ENCODE results near the gene SIGLEC1. TPM values are rescaled to one million over a fixed set of nuclear protein-coding genes. Genes with fewer than 3 reads are reported as not detected.

Gene SIGLEC1
- total RNA-seq, 1 donor from 2014 or later, result not detected

DNA sequence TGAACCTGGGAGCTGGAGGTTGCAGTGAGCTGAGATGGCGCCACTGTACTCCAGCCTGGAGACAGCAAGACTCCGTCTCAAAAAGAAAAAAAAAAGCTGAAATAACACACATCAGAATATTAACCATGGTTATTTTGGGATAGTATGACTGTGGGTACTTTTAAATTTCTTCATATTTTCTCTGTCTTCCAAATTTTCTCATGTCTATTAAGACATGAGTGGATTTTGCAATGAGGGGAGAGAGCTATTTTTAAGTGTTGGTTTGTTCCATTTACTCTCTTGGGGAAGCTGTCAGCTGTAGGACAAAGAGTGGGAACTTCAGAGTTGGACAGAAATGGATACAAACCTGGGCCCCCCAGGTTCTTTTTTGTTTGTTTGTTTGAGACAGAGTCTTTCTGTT, 44.9 kb upstream of the SIGLEC1 start:
- no peak for DNase-seq (ENCODE audit: low spot score, unreplicated experiment)
- peaks cover 5% of the 10 kb centered on the region for H3K27me3 Mint-ChIP-seq
- H3K4me1 Mint-ChIP-seq (ENCODE audit: low read depth), result peaks cover 1% of the 10 kb centered on the region
- no peak overlapping the region for H3K27ac Mint-ChIP-seq
- peaks cover 3% of the 10 kb centered on the region for H3K36me3 Mint-ChIP-seq (ENCODE audit: insufficient read depth)
- TF ChIP-seq, protein P1, sequence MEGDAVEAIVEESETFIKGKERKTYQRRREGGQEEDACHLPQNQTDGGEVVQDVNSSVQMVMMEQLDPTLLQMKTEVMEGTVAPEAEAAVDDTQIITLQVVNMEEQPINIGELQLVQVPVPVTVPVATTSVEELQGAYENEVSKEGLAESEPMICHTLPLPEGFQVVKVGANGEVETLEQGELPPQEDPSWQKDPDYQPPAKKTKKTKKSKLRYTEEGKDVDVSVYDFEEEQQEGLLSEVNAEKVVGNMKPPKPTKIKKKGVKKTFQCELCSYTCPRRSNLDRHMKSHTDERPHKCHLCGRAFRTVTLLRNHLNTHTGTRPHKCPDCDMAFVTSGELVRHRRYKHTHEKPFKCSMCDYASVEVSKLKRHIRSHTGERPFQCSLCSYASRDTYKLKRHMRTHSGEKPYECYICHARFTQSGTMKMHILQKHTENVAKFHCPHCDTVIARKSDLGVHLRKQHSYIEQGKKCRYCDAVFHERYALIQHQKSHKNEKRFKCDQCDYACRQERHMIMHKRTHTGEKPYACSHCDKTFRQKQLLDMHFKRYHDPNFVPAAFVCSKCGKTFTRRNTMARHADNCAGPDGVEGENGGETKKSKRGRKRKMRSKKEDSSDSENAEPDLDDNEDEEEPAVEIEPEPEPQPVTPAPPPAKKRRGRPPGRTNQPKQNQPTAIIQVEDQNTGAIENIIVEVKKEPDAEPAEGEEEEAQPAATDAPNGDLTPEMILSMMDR (IDR thresholded peaks at IDR 0.05; ENCODE audit: unreplicated experiment), result no peak
- no peak overlapping the region for H3K4me3 Mint-ChIP-seq (ENCODE audit: low read depth)
- H3K9me3 Mint-ChIP-seq (ENCODE audit: low read depth), result no peaks in the 10 kb centered on the region

DNA sequence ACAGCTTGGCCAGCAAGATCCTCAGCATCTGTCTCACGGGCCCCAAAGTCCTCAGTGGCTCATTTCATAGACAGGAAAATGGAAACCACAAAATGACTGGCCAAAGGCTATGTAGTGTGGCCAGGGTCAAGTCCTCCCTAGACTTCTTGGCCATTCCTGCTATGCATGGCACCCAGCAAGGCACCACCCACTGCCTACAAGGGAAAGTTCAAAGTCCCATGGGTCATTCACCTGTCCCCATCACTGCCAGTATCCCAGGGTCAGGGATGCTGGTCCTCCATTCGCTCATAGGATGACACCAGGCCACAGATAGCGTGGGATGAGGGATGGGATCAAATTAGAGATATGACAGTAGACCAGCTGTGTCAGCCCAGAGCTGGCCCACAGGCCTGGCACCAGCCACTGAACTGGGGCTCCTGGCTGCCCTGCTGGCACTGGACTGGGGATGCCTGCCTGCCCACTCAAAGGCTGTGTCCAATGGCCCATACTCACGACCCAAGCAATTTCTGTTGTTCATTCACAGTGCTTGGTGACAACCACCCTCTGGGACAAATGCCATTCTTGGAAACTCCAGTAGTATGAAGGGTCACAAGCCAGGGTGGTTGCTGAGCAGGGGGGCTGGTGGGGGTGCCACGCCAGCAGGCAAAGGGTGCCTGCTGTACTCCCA, 43.5 kb upstream of the SIGLEC1 start:
- Mint-ChIP-seq H3K27ac (no peak overlapping the region), H3K9me3 (ENCODE audit: low read depth) (no peaks in the 10 kb centered on the region), H3K4me1 (ENCODE audit: low read depth) (peaks cover 1% of the 10 kb centered on the region), H3K4me3 (ENCODE audit: low read depth) (no peak overlapping the region), H3K36me3 (ENCODE audit: insufficient read depth) (peaks cover 3% of the 10 kb centered on the region), H3K27me3 (peaks cover 10% of the 10 kb centered on the region)
- DNase-seq (ENCODE audit: low spot score, unreplicated experiment), result no peak
- TF ChIP-seq, protein P1 (IDR thresholded peaks at IDR 0.05; ENCODE audit: unreplicated experiment), result no peak

DNA sequence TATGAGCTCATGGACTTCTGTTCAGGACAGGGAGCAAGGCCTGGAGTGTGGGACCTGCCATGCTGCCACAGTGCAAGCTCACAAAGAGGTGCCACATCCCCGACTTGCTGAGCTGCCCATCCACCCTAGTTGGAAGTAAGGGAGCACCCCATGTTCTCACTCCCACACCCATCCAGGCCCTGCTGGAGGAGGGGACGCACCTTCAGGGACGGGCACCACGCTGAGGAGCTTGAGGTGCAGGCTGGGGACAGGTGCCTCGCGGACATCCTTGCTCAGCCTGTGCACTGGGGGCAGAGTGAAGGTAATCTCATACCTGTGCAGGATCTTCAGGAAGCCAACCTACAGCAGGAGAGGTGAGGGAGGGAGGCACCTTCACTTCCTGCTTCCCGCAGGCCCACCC, 42.9 kb upstream of the SIGLEC1 start:
- Mint-ChIP-seq H3K27ac (no peak overlapping the region), H3K4me3 (ENCODE audit: low read depth) (no peak overlapping the region), H3K9me3 (ENCODE audit: low read depth) (no peaks in the 10 kb centered on the region), H3K27me3 (peaks cover 15% of the 10 kb centered on the region), H3K4me1 (ENCODE audit: low read depth) (peaks cover 1% of the 10 kb centered on the region), H3K36me3 (ENCODE audit: insufficient read depth) (peaks cover 3% of the 10 kb centered on the region)
- no peak for DNase-seq (ENCODE audit: low spot score, unreplicated experiment)
- TF ChIP-seq, protein P1 (IDR thresholded peaks at IDR 0.05; ENCODE audit: unreplicated experiment), result no peak

DNA sequence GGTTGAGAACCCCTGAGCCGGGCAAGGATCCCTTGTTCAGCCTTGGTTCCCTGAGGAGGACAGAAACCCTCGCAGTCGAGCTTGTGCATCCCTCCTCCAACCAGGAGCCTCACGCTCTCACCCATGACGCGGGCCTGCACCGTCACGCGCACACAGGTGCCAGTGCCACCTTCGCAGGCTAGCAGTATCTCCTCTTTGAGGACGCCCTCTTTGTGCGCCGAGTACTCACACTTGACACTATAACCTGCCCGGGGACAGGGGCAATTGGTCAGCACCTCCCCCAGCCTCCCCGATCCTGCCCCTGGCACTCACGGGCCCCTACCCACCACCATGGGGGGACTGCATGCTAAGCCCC, 41.9 kb upstream of the SIGLEC1 start:
- no peak overlapping the region for H3K27ac Mint-ChIP-seq
- no peak overlapping the region for H3K4me3 Mint-ChIP-seq (ENCODE audit: low read depth)
- peaks cover 3% of the 10 kb centered on the region for H3K36me3 Mint-ChIP-seq (ENCODE audit: insufficient read depth)
- peaks cover 1% of the 10 kb centered on the region for H3K4me1 Mint-ChIP-seq (ENCODE audit: low read depth)
- TF ChIP-seq, protein P1 (IDR thresholded peaks at IDR 0.05; ENCODE audit: unreplicated experiment), result no peak
- no peaks in the 10 kb centered on the region for H3K9me3 Mint-ChIP-seq (ENCODE audit: low read depth)
- peaks cover 19% of the 10 kb centered on the region for H3K27me3 Mint-ChIP-seq
- DNase-seq (ENCODE audit: low spot score, unreplicated experiment), result no peak

DNA sequence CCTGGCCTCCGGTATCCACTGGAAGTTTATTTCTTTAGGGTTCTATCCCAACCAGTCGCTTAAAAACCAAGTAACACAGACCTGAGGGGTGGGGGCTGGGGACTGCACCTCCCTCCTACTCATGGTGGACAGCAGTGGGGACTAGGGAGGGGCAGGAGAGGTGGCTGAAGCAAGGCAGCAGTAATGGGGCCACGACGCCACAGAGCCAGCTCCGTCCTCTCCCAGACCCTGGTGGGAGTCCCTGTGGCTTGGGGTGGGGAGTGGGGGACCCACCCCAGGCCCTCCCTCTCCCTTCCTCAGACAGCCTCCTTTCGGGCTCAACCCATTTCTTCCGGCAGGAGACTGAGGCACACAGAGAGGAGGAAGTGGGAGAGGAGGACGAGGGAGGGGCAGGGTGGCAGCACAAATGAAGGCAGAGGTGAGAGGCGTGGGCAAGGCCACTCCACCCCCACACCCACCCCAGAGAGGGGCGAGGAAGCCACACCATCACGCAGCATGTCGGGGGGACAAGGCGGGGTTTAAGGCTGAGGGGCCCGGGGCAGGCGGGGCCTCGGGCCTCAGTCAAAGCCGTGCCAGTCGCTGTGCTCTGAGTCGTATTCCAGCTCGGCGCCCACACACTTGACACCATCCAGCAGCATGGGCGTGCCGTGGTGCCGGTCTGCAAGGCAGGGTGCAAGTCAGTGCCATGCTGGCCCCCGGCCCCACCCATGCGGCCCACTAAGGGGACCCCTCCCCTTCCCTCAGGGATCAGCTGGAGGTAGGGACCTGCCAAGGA, 41.3 kb upstream of the SIGLEC1 start:
- Mint-ChIP-seq H3K9me3 (ENCODE audit: low read depth) (no peaks in the 10 kb centered on the region), H3K27me3 (peaks cover 23% of the 10 kb centered on the region), H3K36me3 (ENCODE audit: insufficient read depth) (peaks cover 3% of the 10 kb centered on the region), H3K27ac (no peak overlapping the region), H3K4me1 (ENCODE audit: low read depth) (peaks cover 1% of the 10 kb centered on the region), H3K4me3 (ENCODE audit: low read depth) (no peak overlapping the region)
- TF ChIP-seq, protein P1 (IDR thresholded peaks at IDR 0.05; ENCODE audit: unreplicated experiment), result no peak
- DNase-seq (ENCODE audit: low spot score, unreplicated experiment), result no peak
